Measurements from ENCODE around the gene FOXO4. TPM values are rescaled to one million over a fixed set of nuclear protein-coding genes. Genes with fewer than 3 reads are reported as not detected.
A peak's percentile ranks its signal among the peaks of the same experiment; 100 is the strongest.

FOXO4 gene
- polyA plus RNA-seq, 1 donor (not counting 4 experiments of a cell fraction or from before 2014, with no cell fraction given) = 1.6 TPM

GRCh38 chrX:71098302-71098701 lies 2.7 kb downstream of the FOXO4 start:
- FAIRE-seq (no peak), DNase-seq (ENCODE audit: low read depth, low spot score) (peak; percentile 2)
- H3K27me3 ChIP-seq (ENCODE audit: control insufficient read depth, extremely low read depth, insufficient read depth, low read length) = no peaks in the 10 kb centered on the region
- H3K36me3 ChIP-seq (ENCODE audit: control insufficient read depth in 2 of 2, extremely low read depth in 1 of 2, insufficient read depth in 2 of 2, low read length in 2 of 2) = no peaks in the 10 kb centered on the region
- TF ChIP-seq CTCF (optimal IDR thresholded peaks at IDR 0.05 in 1 of 3, IDR thresholded peaks at IDR 0.05 in 1 of 3, conservative IDR thresholded peaks at IDR 0.05 in 1 of 3; ENCODE audit: extremely low read depth in 1 of 3, insufficient read depth in 2 of 3, low read length in 3 of 3) = peak; percentile 27 to 53 (median 36)
- no peak for TF ChIP-seq EZH2 (IDR thresholded peaks at IDR 0.05; ENCODE audit: low read length)
- H3K9ac ChIP-seq (ENCODE audit: control insufficient read depth, extremely low read depth, insufficient read depth, low read length) = no peak overlapping the region
- H3K27ac ChIP-seq (ENCODE audit: control insufficient read depth, insufficient read depth, low read length) = no peak overlapping the region
- no peak overlapping the region for H3K4me2 ChIP-seq (ENCODE audit: control insufficient read depth, extremely low read depth, insufficient read depth, low read depth, low read length)
- H3K79me2 ChIP-seq (ENCODE audit: control insufficient read depth, insufficient read depth, low read length) = no peaks in the 10 kb centered on the region
- no peaks in the 10 kb centered on the region for H3K4me1 ChIP-seq (ENCODE audit: control insufficient read depth, extremely low read depth, insufficient read depth, low read length)
- H3K9me1 ChIP-seq (ENCODE audit: control insufficient read depth, extremely low read depth, insufficient read depth, low read length) = no peaks in the 10 kb centered on the region
- no peak overlapping the region for H2AFZ ChIP-seq (ENCODE audit: control insufficient read depth, low read length)
- H4K20me1 ChIP-seq (ENCODE audit: control insufficient read depth, extremely low read depth, insufficient read depth, low read length) = no peaks in the 10 kb centered on the region
- dilution Hi-C loops (cut with MboI; ENCODE audit: extremely low pct_ligation_motif_present, low sequenced_read_pairs) = no loop called here
- no peaks in the 10 kb centered on the region for H3K9me3 ChIP-seq (ENCODE audit: control insufficient read depth, low read depth, low read length)
- H3K4me3 ChIP-seq (ENCODE audit: control insufficient read depth in 2 of 3, extremely low read depth in 1 of 3, insufficient read depth in 2 of 3, low read depth in 1 of 3, low read length in 3 of 3) = no peak overlapping the region

GRCh38 chrX:71098951-71099506 lies 3.4 kb downstream of the FOXO4 start:
- no peak for FAIRE-seq
- dilution Hi-C loops (cut with MboI; ENCODE audit: extremely low pct_ligation_motif_present, low sequenced_read_pairs) = no loop called here

More at GRCh38 chrX:71098951-71099506, 3.4 kb downstream of the FOXO4 start:
- H3K9me3 ChIP-seq (ENCODE audit: control insufficient read depth, low read depth, low read length) = no peaks in the 10 kb centered on the region
- H3K4me2 ChIP-seq (ENCODE audit: control insufficient read depth, extremely low read depth, insufficient read depth, low read depth, low read length) = no peak overlapping the region
- DNase-seq (ENCODE audit: low read depth, low spot score) = no peak
- no peaks in the 10 kb centered on the region for H3K4me1 ChIP-seq (ENCODE audit: control insufficient read depth, extremely low read depth, insufficient read depth, low read length)
- H3K9ac ChIP-seq (ENCODE audit: control insufficient read depth, extremely low read depth, insufficient read depth, low read length) = no peak overlapping the region
- H3K9me1 ChIP-seq (ENCODE audit: control insufficient read depth, extremely low read depth, insufficient read depth, low read length) = no peaks in the 10 kb centered on the region
- no peaks in the 10 kb centered on the region for H3K27me3 ChIP-seq (ENCODE audit: control insufficient read depth, extremely low read depth, insufficient read depth, low read length)
- H3K27ac ChIP-seq (ENCODE audit: control insufficient read depth, insufficient read depth, low read length) = no peak overlapping the region
- no peaks in the 10 kb centered on the region for H3K79me2 ChIP-seq (ENCODE audit: control insufficient read depth, insufficient read depth, low read length)
- no peak overlapping the region for H2AFZ ChIP-seq (ENCODE audit: control insufficient read depth, low read length)
- no peaks in the 10 kb centered on the region for H3K36me3 ChIP-seq (ENCODE audit: control insufficient read depth in 2 of 2, extremely low read depth in 1 of 2, insufficient read depth in 2 of 2, low read length in 2 of 2)
- H3K4me3 ChIP-seq (ENCODE audit: control insufficient read depth in 2 of 3, extremely low read depth in 1 of 3, insufficient read depth in 2 of 3, low read depth in 1 of 3, low read length in 3 of 3) = no peak overlapping the region
- TF ChIP-seq EZH2 (IDR thresholded peaks at IDR 0.05; ENCODE audit: low read length) (no peak), CTCF (optimal IDR thresholded peaks at IDR 0.05 in 1 of 3, IDR thresholded peaks at IDR 0.05 in 1 of 3, conservative IDR thresholded peaks at IDR 0.05 in 1 of 3; ENCODE audit: extremely low read depth in 1 of 3, insufficient read depth in 2 of 3, low read length in 3 of 3) (no peak)
- H4K20me1 ChIP-seq (ENCODE audit: control insufficient read depth, extremely low read depth, insufficient read depth, low read length) = no peaks in the 10 kb centered on the region

Measured in keratinocyte (primary cell).